GM18858 (cell line): ENCODE results near the gene CABP1.
"Not testable (repeated sequence)": the region's sequence is repeated elsewhere in the genome, so short reads cannot be mapped to it uniquely, and the experiment has no call there.

Experiments used
- ATAC-seq: cut with Tn5 transposase; IDR thresholded peaks from one replicate; pipeline ENCODE4 v1.9.1; 2021; ENCODE audit not compliant: unreplicated experiment

The CABP1 gene

DNA sequence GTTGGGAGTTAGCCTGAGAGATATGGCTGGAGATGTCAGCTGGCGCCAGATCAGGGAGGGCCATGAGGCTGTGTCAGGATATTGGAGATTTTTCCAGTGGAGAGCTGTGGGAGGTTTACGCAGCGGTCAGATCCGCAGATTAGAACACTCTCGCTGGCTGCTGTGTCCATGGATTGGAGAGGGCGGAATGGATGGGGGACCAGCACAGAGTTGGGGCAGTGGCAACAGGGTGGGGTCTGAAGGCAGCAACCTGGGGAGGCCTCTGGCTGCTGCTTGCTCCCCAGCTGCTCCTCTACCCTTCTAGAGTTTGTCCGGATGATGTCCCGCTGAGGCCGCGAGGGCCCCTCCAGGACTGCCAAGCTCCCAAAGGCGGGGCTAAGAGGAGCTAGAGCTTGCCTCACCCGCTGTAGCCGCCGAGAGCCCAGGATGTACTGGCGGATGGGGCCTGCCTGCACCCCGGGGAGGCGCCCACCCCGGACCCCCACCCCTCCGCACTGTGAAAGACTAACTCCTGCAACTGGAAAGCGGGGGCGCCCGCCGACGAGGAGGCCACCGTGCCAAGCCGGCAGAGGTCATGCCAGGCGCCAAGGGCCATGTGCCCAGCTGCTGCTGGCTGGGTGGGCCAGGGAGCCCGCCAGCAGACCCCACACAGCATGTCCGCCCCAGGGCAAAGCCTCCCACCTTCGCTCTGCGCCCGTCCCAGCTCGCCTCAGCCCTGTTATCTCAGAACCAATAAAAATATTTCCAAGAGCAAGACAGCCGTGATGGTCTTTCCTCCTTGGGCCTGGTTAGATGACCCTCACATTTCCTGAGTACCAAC lies 26.4 kb downstream of the CABP1 start:
- no peak for ATAC-seq

DNA sequence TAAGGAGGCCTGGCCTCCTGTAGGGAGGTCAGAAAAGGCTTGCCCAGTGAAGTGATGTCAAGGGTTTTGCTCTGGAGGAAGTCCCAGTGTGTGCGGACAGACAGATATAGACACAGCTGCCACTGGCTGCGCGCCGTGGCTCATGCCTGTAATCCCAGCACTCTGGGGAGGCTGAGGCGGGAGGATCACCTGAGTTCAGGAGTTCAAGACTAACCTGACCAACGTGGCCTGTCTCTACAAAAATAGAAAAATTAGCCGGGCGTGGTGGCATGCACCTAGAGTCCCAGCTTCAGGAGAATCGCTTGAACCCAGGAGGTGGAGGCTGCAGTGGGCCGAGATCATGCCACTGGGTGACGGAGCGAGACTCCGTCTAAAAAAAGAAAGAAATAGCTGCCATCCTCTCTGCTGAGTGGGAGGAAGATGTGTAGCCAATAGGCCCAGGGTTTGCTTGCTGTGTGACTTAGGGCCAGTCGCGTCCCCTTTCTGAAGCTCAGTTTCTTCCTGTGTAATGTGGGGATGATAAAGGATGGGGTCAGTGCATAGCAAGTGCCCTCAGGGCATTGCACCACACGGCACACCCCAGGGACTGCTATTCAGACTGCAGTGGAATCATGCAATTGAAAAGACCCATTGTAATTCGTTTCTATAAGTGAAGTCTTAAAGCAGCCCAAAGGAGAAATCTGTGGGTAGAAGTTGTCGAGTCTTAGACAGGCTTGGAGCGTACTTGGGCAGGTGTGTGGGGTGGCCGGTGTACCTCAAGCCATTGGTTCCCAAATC lies 27.9 kb downstream of the CABP1 start:
- ATAC-seq, result no peak

- peak; percentile 46 for ATAC-seq
Observed at GRCh38 chr12:120668868-120669840, 28.7 kb downstream of the CABP1 start.

GRCh38 chr12:120670237-120670636 lies 29.8 kb downstream of the CABP1 start:
- not testable (repeated sequence) for ATAC-seq

GRCh38 chr12:120670667-120671066 lies 30.2 kb downstream of the CABP1 start:
- no peak for ATAC-seq

DNA sequence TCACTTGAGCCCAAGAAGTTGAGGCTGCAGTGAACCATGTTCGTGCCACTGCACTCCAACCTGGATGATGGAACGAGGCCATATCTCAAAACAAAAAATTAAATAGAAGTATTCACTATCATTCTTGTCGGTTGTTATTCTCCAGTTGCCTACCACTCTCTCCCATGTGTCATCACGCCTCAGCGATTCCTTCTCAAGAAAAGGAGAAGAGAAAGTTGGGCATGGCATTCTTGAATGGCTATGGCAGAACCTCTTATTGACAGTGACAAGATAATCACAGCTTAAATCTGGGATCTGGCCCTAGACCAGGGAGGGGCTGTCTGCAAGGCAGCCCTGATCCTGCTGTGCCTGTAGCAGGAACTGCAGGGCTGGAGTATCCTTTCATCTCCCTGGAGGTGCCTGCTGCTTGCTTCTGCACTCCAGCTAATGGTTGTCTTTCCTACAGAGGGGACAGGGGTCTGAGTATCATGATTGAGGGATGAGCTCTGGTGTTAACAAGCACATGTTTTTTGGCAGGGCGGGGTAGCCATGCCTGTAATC lies 33.7 kb downstream of the CABP1 start:
- no peak for ATAC-seq

DNA sequence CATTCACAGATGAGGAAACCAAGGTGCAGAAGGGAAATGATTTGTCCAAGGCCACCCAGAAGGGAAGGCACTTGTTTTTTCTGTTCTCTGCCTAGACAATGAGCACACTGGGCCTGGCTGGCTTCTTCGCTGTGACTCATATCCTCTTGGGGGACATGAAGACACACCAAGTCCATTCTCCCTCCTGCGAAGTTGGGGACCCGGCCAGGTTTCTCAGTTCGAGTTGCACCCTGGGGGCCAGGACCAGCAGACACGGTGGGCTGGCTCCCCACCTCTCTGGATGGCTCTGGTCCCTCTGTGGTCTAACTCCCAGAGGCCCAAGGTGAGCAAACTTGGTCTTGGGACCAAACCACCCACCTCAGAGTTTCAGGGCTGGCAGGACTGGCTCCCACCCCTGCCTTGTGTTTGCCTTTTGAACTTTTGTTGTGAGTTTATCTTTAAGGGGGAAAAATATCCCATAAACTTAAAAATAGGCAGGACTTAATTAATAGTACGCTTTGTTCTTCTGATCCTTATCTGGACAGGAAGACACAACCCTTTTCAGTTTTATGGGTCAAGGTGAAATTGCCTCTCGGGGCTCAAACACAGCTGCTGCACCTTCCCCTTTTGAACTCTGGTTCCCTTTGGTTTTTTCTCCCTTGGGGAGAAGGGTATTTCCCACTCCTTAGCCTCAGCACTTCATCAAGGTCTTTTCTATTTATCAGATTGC lies 37.5 kb downstream of the CABP1 start:
- ATAC-seq, result no peak

DNA sequence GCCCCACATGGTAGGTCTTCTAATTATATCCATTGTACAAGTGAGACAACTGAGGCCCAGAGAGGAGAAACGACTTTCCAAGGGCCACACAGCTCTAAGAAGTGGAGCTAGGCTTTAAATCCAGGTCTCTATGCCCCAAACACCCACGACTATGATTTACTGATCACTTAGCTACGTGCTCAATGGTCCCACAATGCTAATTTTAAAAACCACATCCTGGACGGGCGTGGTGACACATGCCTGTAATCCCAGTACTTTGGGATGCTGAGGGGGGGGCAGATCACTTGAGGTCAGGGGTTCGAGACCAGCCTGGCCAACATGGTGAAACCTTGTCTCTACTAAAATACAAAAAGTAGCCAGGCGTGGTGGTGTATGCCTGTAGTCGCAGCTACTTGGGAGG lies 38.1 kb downstream of the CABP1 start:
- no peak for ATAC-seq

GRCh38 chr12:120680165-120680738 lies 39.8 kb downstream of the CABP1 start:
- no peak for ATAC-seq

DNA sequence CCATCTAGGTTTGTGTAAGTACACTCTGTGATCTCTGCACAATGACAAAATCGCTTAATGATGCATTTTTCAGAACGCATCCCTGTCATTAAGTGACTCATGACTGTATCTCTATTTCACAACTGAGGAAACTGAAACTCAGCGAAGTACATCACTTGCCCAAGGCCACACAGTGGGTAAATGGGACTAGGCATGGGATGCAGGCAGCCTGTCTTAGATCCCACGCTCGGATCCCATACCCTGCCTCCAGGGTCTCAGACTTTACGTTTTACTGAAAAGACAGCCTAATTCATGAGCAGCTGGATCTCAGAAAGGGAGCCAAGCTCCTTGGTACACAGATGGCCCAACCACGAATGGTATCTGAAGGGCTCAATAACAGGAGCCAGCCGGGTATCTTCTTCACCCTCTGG lies 44.1 kb downstream of the CABP1 start:
- ATAC-seq, result peak; percentile 6

GRCh38 chr12:120685522-120685921 lies 45.1 kb downstream of the CABP1 start:
- ATAC-seq, result no peak

- peak; percentile 56 for ATAC-seq
Observed at GRCh38 chr12:120686151-120686689, 45.8 kb downstream of the CABP1 start.

DNA sequence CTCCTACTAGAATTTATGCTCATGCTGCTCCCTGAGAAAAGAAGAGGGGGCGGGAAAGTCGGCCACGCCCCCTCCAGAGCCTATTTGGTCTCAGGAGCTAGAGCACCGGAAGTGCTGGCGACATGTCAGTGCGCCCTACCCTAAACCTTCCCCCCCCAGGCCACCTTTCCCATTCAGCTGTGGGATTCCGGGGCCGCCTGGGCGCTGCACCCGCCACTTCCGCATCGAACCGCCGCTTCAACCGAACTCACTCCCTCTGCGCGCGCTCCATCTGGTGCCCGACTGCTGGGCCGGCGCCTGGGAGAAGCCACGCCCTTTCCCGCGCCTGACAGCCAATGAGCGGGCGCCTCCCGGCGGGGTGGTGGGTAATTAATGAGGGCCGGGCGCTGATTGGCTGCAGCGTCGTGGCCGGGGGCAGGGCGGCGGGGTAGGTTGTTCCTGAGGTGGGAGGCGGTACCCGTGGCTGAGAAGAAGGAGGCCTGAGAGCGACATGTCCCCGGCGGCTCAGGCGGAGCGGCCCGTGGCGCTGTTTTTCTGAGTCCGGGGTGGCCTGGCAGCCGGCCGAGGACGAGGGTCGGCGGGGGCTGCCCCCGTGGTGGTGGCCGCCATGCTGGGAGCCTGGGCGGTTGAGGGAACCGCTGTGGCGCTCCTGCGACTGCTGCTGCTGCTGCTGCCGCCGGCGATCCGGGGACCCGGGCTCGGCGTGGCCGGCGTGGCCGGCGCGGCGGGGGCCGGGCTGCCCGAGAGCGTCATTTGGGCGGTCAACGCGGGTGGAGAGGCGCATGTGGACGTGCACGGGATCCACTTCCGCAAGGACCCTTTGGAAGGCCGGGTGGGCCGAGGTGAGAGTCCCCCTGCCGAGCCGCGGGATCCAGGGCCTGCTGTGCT lies 46.5 kb downstream of the CABP1 start, which contains the start of gene MLEC:
Gene MLEC, plus strand, starts transcription at position 460 of the 888 bp plus-strand sequence. Its CDS starts 148 bp downstream, at position 608.
- peak; percentile 38 for ATAC-seq

- ATAC-seq, result no peak
Observed at GRCh38 chr12:120687578-120688289, 47.3 kb downstream of the CABP1 start.

- no peak for ATAC-seq
Observed at GRCh38 chr12:120688527-120689071, 48.2 kb downstream of the CABP1 start.

- no peak for ATAC-seq
Observed at GRCh38 chr12:120689397-120690082, 49.1 kb downstream of the CABP1 start.

- no peak for ATAC-seq
Observed at GRCh38 chr12:120690083-120690450, 49.6 kb downstream of the CABP1 start.
